H9 (cell line): ENCODE results near the gene CLCNKA. TPM values are rescaled to one million over a fixed set of nuclear protein-coding genes. Genes with fewer than 3 reads are reported as not detected.
"Not testable (repeated sequence)": the region's sequence is repeated elsewhere in the genome, so short reads cannot be mapped to it uniquely, and the experiment has no call there.

Source experiments
- DNase-seq: peaks from one replicate; pipeline ENCODE4 v3.0.0-alpha.2; 2017
- H2AFZ ChIP-seq: one replicate; pipeline ENCODE4 v1.6.1; 2013; ENCODE audit warnings: mild to moderate bottlenecking, low read length, control low read depth, moderate library complexity
- H2AK5ac ChIP-seq: 2 replicates; pipeline ENCODE4 v1.6.1; 2013; ENCODE audit warnings: low read length, control low read depth, mixed read lengths; ENCODE audit not compliant: insufficient read length
- H2BK120ac ChIP-seq: one replicate; pipeline ENCODE4 v1.6.1; 2013; ENCODE audit warnings: low read depth, mild to moderate bottlenecking, low read length, control low read depth, inconsistent platforms; ENCODE audit not compliant: poor library complexity, severe bottlenecking
- H2BK12ac ChIP-seq: 2 replicates; pipeline ENCODE4 v1.6.1; 2013; ENCODE audit warnings: low read length, control low read depth, mixed read lengths, low read depth; ENCODE audit not compliant: insufficient read length
- H2BK15ac ChIP-seq: 2 replicates; pipeline ENCODE4 v1.6.1; 2013; ENCODE audit warnings: low read depth, low read length, control low read depth
- H2BK20ac ChIP-seq: one replicate; pipeline ENCODE4 v1.6.1; 2013; ENCODE audit warnings: low read depth, mild to moderate bottlenecking, low read length, control low read depth, inconsistent platforms; ENCODE audit not compliant: poor library complexity, severe bottlenecking
- H2BK5ac ChIP-seq: 2 replicates; pipeline ENCODE4 v1.6.1; 2013; ENCODE audit warnings: low read length, control low read depth, mixed read lengths; ENCODE audit not compliant: insufficient read length
- H3K14ac ChIP-seq: 2 replicates; pipeline ENCODE4 v1.6.1; 2013; ENCODE audit warnings: low read length, control low read depth; ENCODE audit not compliant: insufficient read depth
- H3K18ac ChIP-seq: 2 replicates; pipeline ENCODE4 v1.6.1; 2013; ENCODE audit warnings: low read depth, mild to moderate bottlenecking, mixed read lengths, low read length, control low read depth; ENCODE audit not compliant: insufficient read length
- H3K23ac ChIP-seq: 2 replicates; pipeline ENCODE4 v1.6.1; 2013; ENCODE audit warnings: low read length, control low read depth, mixed read lengths, low read depth; ENCODE audit not compliant: insufficient read length
- H3K23me2 ChIP-seq: 2 replicates; pipeline ENCODE4 v1.6.1; 2013; ENCODE audit warnings: low read depth, mild to moderate bottlenecking, mixed read lengths, low read length, control low read depth; ENCODE audit not compliant: insufficient read length, poor library complexity, severe bottlenecking
- H3K27ac ChIP-seq: 2 replicates; pipeline ENCODE4 v1.5.1; 2013; ENCODE audit warnings: low read length, control low read depth, mixed read lengths, low read depth; ENCODE audit not compliant: insufficient read length
- H3K27me3 ChIP-seq: 2 replicates; pipeline ENCODE4 v1.6.1; 2013; ENCODE audit warnings: low read length, control low read depth, inconsistent platforms; ENCODE audit not compliant: insufficient read depth
- H3K4ac ChIP-seq: 2 replicates; pipeline ENCODE4 v1.6.1; 2013; ENCODE audit warnings: low read depth, mild to moderate bottlenecking, control low read depth, inconsistent platforms, low read length, moderate library complexity
- H3K4me1 ChIP-seq: 2 replicates; pipeline ENCODE4 v1.6.1; 2013; ENCODE audit warnings: low read length, control low read depth, inconsistent platforms; ENCODE audit not compliant: insufficient read depth
- H3K4me2 ChIP-seq: 2 replicates; pipeline ENCODE4 v1.6.1; 2013; ENCODE audit warnings: low read length, control low read depth, mixed read lengths; ENCODE audit not compliant: insufficient read length, insufficient read depth
- H3K56ac ChIP-seq: 2 replicates; pipeline ENCODE4 v1.6.1; 2013; ENCODE audit warnings: low read depth, mild to moderate bottlenecking, mixed read lengths, low read length, control low read depth; ENCODE audit not compliant: insufficient read length
- H3K79me1 ChIP-seq: 2 replicates; pipeline ENCODE4 v1.6.1; 2013; ENCODE audit warnings: low read depth, mild to moderate bottlenecking, moderate library complexity, low read length, control low read depth, inconsistent platforms; ENCODE audit not compliant: insufficient read depth, poor library complexity, severe bottlenecking
- H3K79me2 ChIP-seq: 2 replicates; pipeline ENCODE4 v1.6.1; 2013; ENCODE audit warnings: low read length, control low read depth, inconsistent platforms; ENCODE audit not compliant: insufficient read depth
- H3K9ac ChIP-seq: 2 replicates; pipeline ENCODE4 v1.6.1; 2013; ENCODE audit warnings: low read length, control low read depth, mixed read lengths; ENCODE audit not compliant: insufficient read length; ENCODE audit errors: extremely low read depth
- H3K9me3 ChIP-seq: one replicate; pipeline ENCODE4 v1.6.1; 2013; ENCODE audit warnings: low read depth, low read length, inconsistent platforms; ENCODE audit not compliant: control insufficient read depth
- H3T11ph ChIP-seq: one replicate; pipeline ENCODE4 v1.6.1; 2013; ENCODE audit warnings: mild to moderate bottlenecking, low read length, control low read depth, inconsistent platforms
- H4K20me1 ChIP-seq: one replicate; pipeline ENCODE4 v1.6.1; 2013; ENCODE audit not compliant: control insufficient read depth, insufficient read length, insufficient read depth
- H4K5ac ChIP-seq: 2 replicates; pipeline ENCODE4 v1.6.1; 2013; ENCODE audit warnings: low read depth, mild to moderate bottlenecking, mixed read lengths, low read length, control low read depth; ENCODE audit not compliant: insufficient read length
- H4K8ac ChIP-seq: replicated peaks from 2 replicates; pipeline ENCODE4 v1.6.1; 2013; ENCODE audit warnings: low read length, control low read depth, mixed read lengths, low read depth; ENCODE audit not compliant: insufficient read length
- H4K91ac ChIP-seq: 2 replicates; pipeline ENCODE4 v1.6.1; 2013; ENCODE audit warnings: low read depth, mild to moderate bottlenecking, moderate library complexity, mixed read lengths, low read length, control low read depth; ENCODE audit not compliant: insufficient read length
- H3K27ac Mint-ChIP-seq, 3 experiments: 2 replicates in 2 of 3; 3 replicates in 1 of 3; pipeline ENCODE4 v1.8.0; 2020 to 2021; ENCODE audit warnings: mixed read lengths in 3 of 3, mild to moderate bottlenecking in 1 of 3, moderate library complexity in 1 of 3
- H3K27me3 Mint-ChIP-seq: 2 replicates; pipeline ENCODE4 v1.8.0; 2021; ENCODE audit warnings: low read depth, mild to moderate bottlenecking, moderate library complexity, mixed read lengths
- H3K36me3 Mint-ChIP-seq, 3 experiments: 2 replicates in 2 of 3; 3 replicates in 1 of 3; pipeline ENCODE4 v1.8.0; 2020 to 2021; ENCODE audit warnings: low read depth in 3 of 3, mixed read lengths in 3 of 3; ENCODE audit not compliant: insufficient read depth in 1 of 3
- H3K4me1 Mint-ChIP-seq, 2 experiments: 2 replicates each; pipeline ENCODE4 v1.8.0; 2020; ENCODE audit warnings: mixed read lengths in 2 of 2
- H3K4me3 Mint-ChIP-seq, 2 experiments: 2 replicates in 1 of 2; 3 replicates in 1 of 2; pipeline ENCODE4 v1.8.0; 2020 to 2021; ENCODE audit warnings: mild to moderate bottlenecking in 2 of 2, mixed read lengths in 2 of 2, moderate library complexity in 1 of 2
- H3K9me3 Mint-ChIP-seq, 2 experiments: 2 replicates in 1 of 2; 3 replicates in 1 of 2; pipeline ENCODE4 v1.8.0; 2020; ENCODE audit warnings: mild to moderate bottlenecking in 2 of 2, mixed read lengths in 2 of 2, moderate library complexity in 1 of 2
- CTCF ChIP-seq: fragments of 200-600 bp; sonication (generic); conservative IDR thresholded peaks from 3 replicates; pipeline ENCODE4 v1.8.0; 2021; ENCODE audit warnings: antibody characterized with exemption, mild to moderate bottlenecking
- WGBS: extraction: QIAGEN DNeasy Blood & Tissue Kit; methylation state at CpG from one replicate; pipeline ENCODE4 v1.1.7; 2013; ENCODE audit warnings: missing lambda C conversion rate, low lambda C conversion rate, mixed read lengths; ENCODE audit not compliant: insufficient read length; ENCODE audit errors: extremely low coverage; 5-methylcytosine and 5-hydroxymethylcytosine counted together
- total RNA-seq: library from RNA; stranded (reverse); gene quantifications from 2 replicates; pipeline ENCODE4 v1.2.1, GENCODE V29; 2021

The CLCNKA gene
- total RNA-seq, 1 experiment from 2014 or later, result 0.98 TPM

DNA sequence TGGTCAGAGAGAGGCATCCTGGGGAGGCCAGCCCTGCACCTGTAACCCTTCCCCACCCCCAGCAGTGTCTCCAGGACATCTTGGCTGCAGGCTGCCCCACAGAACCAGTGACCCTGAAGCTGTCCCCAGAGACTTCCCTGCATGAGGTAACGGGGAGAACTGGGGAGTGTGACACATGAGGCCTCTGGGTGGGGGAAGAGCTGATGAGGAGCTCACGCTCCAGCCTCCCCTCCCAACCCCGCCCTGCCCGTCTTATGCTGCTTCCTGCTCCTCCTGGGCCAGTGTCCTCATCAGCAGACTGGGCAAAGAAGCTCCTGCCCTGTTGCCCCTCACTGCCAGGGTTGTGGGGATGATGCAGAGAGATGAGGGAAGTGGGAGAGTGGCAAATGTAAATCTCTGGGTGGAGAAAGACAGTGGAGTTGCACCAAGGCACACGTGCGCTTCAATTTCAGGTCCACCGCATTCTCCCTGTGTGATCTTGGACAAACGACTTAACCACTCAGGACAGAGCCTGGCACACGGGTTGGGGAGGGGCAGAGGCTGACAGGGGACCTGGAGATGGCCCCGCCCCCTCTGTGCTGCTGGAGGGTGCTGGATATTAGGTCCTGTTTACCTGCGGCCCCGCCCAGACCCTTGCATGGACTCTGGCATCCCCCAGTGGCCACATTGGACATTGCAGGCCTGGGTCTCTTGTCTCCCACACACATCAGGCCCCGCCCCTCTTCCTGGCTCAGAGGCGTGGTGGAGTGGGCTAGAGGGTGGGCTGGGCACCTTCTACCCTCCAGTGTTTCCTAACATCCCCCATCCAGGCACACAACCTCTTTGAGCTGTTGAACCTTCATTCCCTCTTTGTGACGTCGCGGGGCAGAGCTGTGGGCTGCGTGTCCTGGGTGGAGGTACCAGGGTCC lies 34.0 kb downstream of the CLCNKA start:
- WGBS, result no CpG with 5 or more reads among the region's 18 CpGs
- no peaks in the 10 kb centered on the region for H3K23me2 ChIP-seq
- H3K4ac ChIP-seq, result no peak overlapping the region
- Mint-ChIP-seq H3K4me3 (peak overlapping the region in 1 of 2 experiments; percentile 62; a peak in 4 of 5 replicates), H3K9me3 (no peaks in the 10 kb centered on the region), H3K36me3 (no peaks in the 10 kb centered on the region), H3K4me1 (peaks cover 7 to 14% of the 10 kb centered on the region in 2 experiments), H3K27me3 (peaks cover 7% of the 10 kb centered on the region), H3K27ac (peak overlapping the region in 1 of 3 experiments; percentile 32; a peak in 2 of 7 replicates)
- no peak overlapping the region for H4K5ac ChIP-seq
- no peak overlapping the region for H4K8ac ChIP-seq
- H3K79me2 ChIP-seq, result no peaks in the 10 kb centered on the region
- H3K4me1 ChIP-seq, result peaks cover 2% of the 10 kb centered on the region; the same call in 1 of the 2 replicates
- H3K4me2 ChIP-seq, result peak overlapping the region; percentile 3
- no peak overlapping the region for H3T11ph ChIP-seq
- no peaks in the 10 kb centered on the region for H3K27me3 ChIP-seq
- no peak overlapping the region for H3K14ac ChIP-seq
- no peak overlapping the region for H2BK20ac ChIP-seq
- H3K18ac ChIP-seq, result no peak overlapping the region
- H2BK12ac ChIP-seq, result no peak overlapping the region
- no peaks in the 10 kb centered on the region for H3K9me3 ChIP-seq
- no peak overlapping the region for H2BK5ac ChIP-seq
- no peak overlapping the region for H2BK120ac ChIP-seq
- H3K27ac ChIP-seq, result no peak overlapping the region
- H3K23ac ChIP-seq, result no peak overlapping the region
- no peak overlapping the region for H2BK15ac ChIP-seq
- no peak overlapping the region for H4K91ac ChIP-seq
- peak; percentile 90 for TF ChIP-seq CTCF
- no peak overlapping the region for H2AK5ac ChIP-seq
- no peak overlapping the region for H3K56ac ChIP-seq
- no peak overlapping the region for H2AFZ ChIP-seq
- DNase-seq, result peak; percentile 98
- no peaks in the 10 kb centered on the region for H4K20me1 ChIP-seq
- H3K79me1 ChIP-seq, result no peaks in the 10 kb centered on the region
- H3K9ac ChIP-seq, result no peak overlapping the region

- H2BK5ac ChIP-seq, H3K23ac ChIP-seq, H3K9me3 ChIP-seq, H3K56ac ChIP-seq, H4K20me1 ChIP-seq, H3K4me2 ChIP-seq, H4K8ac ChIP-seq, H3K23me2 ChIP-seq, H3K18ac ChIP-seq, H3K4me1 ChIP-seq, H3T11ph ChIP-seq, H3K27me3 ChIP-seq, H2BK120ac ChIP-seq, H3K79me2 ChIP-seq, H2BK15ac ChIP-seq, H3K9ac ChIP-seq, H2AFZ ChIP-seq, DNase-seq, H3K27ac Mint-ChIP-seq, H4K91ac ChIP-seq, H3K27me3 Mint-ChIP-seq, H3K27ac ChIP-seq, H3K4me3 Mint-ChIP-seq, H2BK12ac ChIP-seq, H3K14ac ChIP-seq, H2AK5ac ChIP-seq, H3K4ac ChIP-seq, H4K5ac ChIP-seq, H3K36me3 Mint-ChIP-seq, H2BK20ac ChIP-seq, H3K79me1 ChIP-seq, H3K9me3 Mint-ChIP-seq: not testable (repeated sequence)
- WGBS, result no CpG with 5 or more reads among the region's 4 CpGs
- peaks cover 7 to 14% of the 10 kb centered on the region in 2 experiments for H3K4me1 Mint-ChIP-seq
Measured at GRCh38 chr1:16056521-16056912, 34.7 kb downstream of the CLCNKA start.
